Measurements from ENCODE around the gene RBMS2.

DNA sequence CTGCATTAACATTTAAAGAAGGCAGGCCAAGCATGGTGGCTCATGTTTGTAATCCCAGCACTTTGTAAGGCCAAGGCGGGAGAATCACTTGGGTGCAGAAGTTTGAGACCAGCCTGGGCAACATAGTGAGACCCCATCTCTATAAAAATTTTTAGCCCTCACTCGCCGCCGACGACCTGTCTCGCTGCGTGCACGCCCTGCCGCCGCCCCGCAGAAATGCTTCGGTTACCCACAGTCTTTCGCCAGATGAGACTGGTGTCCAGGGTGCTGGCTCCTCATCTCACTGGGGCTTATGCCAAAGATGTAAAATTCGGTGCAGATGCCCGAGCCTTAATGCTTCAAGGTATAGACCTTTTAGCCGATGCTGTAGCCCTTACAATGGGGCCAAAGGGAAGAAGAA lies 10.8 kb upstream of the RBMS2 start:
- TF ChIP-seq, protein P1, sequence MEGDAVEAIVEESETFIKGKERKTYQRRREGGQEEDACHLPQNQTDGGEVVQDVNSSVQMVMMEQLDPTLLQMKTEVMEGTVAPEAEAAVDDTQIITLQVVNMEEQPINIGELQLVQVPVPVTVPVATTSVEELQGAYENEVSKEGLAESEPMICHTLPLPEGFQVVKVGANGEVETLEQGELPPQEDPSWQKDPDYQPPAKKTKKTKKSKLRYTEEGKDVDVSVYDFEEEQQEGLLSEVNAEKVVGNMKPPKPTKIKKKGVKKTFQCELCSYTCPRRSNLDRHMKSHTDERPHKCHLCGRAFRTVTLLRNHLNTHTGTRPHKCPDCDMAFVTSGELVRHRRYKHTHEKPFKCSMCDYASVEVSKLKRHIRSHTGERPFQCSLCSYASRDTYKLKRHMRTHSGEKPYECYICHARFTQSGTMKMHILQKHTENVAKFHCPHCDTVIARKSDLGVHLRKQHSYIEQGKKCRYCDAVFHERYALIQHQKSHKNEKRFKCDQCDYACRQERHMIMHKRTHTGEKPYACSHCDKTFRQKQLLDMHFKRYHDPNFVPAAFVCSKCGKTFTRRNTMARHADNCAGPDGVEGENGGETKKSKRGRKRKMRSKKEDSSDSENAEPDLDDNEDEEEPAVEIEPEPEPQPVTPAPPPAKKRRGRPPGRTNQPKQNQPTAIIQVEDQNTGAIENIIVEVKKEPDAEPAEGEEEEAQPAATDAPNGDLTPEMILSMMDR (tag by site-specific recombination; IDR thresholded peaks at IDR 0.05), result no peak
- TF ChIP-seq ZNF37A (tag by site-specific recombination; IDR thresholded peaks at IDR 0.05) (no peak), ZNF169 (tag by site-specific recombination; IDR thresholded peaks at IDR 0.05) (no peak), RBAK (tag by site-specific recombination; IDR thresholded peaks at IDR 0.05) (no peak), ZNF600 (tag by site-specific recombination; IDR thresholded peaks at IDR 0.05) (no peak), TCF7L2 (IDR thresholded peaks at IDR 0.05; ENCODE audit: borderline replicate concordance, low read depth, low read length) (no peak), ZNF501 (tag by site-specific recombination; IDR thresholded peaks at IDR 0.05) (no peak), ZNF707 (tag by site-specific recombination; IDR thresholded peaks at IDR 0.05) (no peak)
- TF ChIP-seq, protein P2, sequence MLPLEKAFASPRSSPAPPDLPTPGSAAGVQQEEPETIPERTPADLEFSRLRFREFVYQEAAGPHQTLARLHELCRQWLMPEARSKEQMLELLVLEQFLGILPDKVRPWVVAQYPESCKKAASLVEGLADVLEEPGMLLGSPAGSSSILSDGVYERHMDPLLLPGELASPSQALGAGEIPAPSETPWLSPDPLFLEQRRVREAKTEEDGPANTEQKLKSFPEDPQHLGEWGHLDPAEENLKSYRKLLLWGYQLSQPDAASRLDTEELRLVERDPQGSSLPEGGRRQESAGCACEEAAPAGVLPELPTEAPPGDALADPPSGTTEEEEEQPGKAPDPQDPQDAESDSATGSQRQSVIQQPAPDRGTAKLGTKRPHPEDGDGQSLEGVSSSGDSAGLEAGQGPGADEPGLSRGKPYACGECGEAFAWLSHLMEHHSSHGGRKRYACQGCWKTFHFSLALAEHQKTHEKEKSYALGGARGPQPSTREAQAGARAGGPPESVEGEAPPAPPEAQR (tag by site-specific recombination; IDR thresholded peaks at IDR 0.05), result no peak
- TF ChIP-seq, protein P3, sequence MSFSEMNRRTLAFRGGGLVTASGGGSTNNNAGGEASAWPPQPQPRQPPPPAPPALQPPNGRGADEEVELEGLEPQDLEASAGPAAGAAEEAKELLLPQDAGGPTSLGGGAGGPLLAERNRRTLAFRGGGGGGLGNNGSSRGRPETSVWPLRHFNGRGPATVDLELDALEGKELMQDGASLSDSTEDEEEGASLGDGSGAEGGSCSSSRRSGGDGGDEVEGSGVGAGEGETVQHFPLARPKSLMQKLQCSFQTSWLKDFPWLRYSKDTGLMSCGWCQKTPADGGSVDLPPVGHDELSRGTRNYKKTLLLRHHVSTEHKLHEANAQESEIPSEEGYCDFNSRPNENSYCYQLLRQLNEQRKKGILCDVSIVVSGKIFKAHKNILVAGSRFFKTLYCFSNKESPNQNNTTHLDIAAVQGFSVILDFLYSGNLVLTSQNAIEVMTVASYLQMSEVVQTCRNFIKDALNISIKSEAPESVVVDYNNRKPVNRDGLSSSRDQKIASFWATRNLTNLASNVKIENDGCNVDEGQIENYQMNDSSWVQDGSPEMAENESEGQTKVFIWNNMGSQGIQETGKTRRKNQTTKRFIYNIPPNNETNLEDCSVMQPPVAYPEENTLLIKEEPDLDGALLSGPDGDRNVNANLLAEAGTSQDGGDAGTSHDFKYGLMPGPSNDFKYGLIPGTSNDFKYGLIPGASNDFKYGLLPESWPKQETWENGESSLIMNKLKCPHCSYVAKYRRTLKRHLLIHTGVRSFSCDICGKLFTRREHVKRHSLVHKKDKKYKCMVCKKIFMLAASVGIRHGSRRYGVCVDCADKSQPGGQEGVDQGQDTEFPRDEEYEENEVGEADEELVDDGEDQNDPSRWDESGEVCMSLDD (tag by site-specific recombination; IDR thresholded peaks at IDR 0.05), result no peak
- TF ChIP-seq, protein P4, sequence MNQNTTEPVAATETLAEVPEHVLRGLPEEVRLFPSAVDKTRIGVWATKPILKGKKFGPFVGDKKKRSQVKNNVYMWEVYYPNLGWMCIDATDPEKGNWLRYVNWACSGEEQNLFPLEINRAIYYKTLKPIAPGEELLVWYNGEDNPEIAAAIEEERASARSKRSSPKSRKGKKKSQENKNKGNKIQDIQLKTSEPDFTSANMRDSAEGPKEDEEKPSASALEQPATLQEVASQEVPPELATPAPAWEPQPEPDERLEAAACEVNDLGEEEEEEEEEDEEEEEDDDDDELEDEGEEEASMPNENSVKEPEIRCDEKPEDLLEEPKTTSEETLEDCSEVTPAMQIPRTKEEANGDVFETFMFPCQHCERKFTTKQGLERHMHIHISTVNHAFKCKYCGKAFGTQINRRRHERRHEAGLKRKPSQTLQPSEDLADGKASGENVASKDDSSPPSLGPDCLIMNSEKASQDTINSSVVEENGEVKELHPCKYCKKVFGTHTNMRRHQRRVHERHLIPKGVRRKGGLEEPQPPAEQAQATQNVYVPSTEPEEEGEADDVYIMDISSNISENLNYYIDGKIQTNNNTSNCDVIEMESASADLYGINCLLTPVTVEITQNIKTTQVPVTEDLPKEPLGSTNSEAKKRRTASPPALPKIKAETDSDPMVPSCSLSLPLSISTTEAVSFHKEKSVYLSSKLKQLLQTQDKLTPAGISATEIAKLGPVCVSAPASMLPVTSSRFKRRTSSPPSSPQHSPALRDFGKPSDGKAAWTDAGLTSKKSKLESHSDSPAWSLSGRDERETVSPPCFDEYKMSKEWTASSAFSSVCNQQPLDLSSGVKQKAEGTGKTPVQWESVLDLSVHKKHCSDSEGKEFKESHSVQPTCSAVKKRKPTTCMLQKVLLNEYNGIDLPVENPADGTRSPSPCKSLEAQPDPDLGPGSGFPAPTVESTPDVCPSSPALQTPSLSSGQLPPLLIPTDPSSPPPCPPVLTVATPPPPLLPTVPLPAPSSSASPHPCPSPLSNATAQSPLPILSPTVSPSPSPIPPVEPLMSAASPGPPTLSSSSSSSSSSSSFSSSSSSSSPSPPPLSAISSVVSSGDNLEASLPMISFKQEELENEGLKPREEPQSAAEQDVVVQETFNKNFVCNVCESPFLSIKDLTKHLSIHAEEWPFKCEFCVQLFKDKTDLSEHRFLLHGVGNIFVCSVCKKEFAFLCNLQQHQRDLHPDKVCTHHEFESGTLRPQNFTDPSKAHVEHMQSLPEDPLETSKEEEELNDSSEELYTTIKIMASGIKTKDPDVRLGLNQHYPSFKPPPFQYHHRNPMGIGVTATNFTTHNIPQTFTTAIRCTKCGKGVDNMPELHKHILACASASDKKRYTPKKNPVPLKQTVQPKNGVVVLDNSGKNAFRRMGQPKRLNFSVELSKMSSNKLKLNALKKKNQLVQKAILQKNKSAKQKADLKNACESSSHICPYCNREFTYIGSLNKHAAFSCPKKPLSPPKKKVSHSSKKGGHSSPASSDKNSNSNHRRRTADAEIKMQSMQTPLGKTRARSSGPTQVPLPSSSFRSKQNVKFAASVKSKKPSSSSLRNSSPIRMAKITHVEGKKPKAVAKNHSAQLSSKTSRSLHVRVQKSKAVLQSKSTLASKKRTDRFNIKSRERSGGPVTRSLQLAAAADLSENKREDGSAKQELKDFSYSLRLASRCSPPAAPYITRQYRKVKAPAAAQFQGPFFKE (tag by site-specific recombination; IDR thresholded peaks at IDR 0.05; ENCODE audit: borderline replicate concordance), result no peak
- TF ChIP-seq, protein P5, sequence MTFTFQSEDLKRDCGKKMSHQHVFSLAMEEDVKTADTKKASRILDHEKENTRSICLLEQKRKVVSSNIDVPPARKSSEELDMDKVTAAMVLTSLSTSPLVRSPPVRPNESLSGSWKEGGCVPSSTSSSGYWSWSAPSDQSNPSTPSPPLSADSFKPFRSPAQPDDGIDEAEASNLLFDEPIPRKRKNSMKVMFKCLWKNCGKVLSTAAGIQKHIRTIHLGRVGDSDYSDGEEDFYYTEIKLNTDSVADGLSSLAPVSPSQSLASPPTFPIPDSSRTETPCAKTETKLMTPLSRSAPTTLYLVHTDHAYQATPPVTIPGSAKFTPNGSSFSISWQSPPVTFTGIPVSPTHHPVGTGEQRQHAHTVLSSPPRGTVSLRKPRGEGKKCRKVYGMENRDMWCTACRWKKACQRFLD (tag by site-specific recombination; IDR thresholded peaks at IDR 0.05), result no peak

All from HEK293 (cell line).